Measurements from ENCODE around the gene HSCB. TPM values are rescaled to one million over a fixed set of nuclear protein-coding genes. Genes with fewer than 3 reads are reported as not detected.
"Not testable (repeated sequence)": the region's sequence is repeated elsewhere in the genome, so short reads cannot be mapped to it uniquely, and the experiment has no call there.

HSCB gene
- total RNA-seq, 1 donor from 2014 or later: 10.9 TPM

GRCh38 chr22:28741200-28741784 is 547 bp upstream of the HSCB start:
- no peak for ATAC-seq

DNA sequence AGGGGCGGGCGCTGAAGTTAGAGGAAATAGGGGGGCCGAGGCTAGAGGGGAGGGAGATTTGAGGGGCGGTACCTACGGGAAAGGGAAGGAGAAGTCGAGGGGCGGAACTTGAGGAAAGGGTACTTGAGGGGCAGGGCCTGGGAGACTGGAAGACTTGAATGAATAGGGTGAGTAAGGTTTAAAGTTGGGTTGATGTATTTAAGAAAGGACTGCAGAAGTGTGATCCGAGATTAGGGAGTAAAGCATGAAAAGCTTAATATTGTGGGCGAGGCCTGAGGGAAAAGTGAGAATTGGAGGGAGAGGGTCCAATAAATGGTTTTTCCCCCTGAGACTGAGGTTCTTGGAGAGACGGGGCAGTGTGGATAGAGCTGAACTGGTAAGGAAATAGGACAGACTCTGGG is 723 bp downstream of the HSCB start:
- ATAC-seq: no peak

GRCh38 chr22:28743852-28744251 is 2.0 kb downstream of the HSCB start:
- no peak for ATAC-seq

GRCh38 chr22:28750471-28750881 is 8.6 kb downstream of the HSCB start:
- ATAC-seq: no peak

DNA sequence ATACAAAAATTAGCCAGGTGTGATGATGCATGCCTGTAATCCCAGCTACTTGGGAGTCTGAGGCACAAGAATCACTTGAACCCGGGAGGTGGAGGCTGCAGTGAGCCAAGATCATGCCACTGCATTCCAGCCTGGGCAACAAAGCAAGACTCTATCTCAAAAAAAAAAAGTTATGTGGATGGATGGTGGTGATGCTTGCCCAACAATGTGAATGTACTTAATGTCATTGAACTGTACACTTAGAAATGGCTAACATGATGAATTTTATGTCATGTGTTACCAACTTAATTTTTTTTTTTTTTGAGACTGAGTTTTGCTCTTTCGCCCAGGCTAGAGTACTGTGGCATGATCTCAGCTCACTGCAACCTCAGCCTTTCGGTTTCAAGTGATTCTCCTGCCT is 12.7 kb downstream of the HSCB start:
- ATAC-seq: not testable (repeated sequence)

DNA sequence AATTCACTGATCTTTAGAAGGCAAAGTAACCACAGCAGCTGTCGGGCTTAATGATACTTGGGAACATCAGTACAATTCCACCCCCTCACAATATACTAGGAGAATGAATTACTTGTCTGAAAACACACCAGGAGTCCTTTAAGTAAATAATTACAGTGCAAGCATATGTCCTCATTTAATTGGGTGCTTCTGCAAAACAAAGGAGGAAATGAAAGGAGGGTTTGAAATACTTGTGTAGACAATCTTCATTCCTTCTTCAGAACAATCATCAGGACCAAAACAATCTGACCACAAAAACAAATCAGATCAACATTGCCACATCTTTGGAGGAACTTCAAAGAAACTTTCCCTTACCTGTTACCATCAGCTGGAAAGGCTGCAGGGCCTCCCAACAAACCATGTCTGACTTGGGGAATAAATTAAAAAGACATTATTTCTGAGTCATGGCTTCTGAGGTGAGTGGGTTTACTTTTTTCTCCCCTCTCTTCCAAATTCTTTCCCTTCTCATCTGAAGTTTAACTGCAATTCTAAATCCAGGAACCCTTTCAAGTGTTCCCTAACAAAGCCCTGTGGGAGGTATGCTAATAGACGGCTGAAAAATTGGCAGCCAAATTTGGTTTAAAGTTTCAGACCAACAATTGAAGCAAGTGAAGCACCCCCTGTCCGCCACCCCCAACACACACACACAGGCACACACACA is 18.2 kb downstream of the HSCB start:
- no peak for ATAC-seq

DNA sequence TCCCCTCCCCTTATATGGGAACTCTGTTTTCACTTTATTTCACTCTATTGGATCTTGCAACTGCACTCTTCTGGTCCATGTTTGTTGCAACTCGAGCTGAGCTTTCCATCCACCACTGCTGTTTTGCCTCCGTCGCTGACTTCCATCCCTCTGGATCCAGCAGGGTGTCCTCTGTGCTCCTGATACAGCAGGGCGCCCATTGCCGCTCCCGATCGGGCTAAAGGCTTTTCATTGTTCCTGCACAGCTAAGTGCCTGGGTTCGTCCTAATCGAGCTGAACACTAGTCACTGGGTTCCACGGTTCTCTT is 19.6 kb downstream of the HSCB start:
- ATAC-seq: no peak

GRCh38 chr22:28762000-28762399 is 20.2 kb downstream of the HSCB start:
- not testable (repeated sequence) for ATAC-seq

DNA sequence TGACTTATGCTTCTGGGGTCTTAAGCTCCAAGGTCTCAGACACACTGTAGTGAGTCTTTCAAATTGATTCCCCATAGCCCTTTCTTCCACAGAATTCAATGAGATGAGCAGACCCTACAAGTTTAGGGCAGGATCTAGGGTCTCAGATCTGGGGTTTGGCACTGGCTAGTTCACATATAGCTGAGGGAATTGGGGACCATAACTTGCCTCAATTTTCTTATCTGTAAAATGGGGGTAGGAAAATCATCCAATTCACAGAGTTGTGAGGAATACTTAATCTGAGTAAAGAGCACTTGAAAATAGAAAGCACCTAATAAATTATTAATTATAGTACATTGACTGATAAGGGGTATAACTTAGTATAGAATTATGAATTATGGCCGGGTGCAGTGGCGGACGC is 24.8 kb downstream of the HSCB start:
- ATAC-seq: no peak

DNA sequence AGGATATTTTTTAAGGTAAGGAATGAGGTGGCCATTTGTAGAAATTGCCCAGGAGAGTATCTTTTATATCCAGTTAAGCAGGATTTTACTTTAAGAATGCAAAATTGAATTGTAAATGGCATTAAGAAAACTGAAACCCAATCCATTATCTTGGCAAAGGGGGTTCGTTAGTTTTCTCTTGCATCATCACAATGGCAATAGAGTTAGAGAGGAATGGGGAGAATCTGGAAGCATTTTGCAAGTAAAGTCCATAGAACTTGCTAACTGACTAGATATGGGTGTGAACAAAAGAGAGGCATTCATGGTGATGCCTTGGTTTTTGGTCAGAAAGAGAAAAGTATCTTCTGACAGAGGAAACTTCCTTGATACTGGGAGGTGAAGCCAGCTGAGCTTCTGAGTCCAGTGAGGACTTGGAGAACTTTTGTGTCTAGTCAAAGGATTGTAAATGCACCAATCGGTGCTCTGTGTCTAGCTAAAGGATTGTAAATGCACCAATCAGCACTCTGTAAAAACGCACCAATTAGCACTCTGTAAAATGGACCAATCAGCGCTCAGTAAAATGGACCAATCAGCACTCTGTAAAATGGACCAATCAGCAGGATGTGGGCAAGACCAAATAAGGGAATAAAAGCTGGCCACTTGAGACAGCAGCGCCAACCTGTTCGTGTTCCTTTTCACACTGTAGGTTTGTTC is 27.0 kb downstream of the HSCB start:
- ATAC-seq: no peak

DNA sequence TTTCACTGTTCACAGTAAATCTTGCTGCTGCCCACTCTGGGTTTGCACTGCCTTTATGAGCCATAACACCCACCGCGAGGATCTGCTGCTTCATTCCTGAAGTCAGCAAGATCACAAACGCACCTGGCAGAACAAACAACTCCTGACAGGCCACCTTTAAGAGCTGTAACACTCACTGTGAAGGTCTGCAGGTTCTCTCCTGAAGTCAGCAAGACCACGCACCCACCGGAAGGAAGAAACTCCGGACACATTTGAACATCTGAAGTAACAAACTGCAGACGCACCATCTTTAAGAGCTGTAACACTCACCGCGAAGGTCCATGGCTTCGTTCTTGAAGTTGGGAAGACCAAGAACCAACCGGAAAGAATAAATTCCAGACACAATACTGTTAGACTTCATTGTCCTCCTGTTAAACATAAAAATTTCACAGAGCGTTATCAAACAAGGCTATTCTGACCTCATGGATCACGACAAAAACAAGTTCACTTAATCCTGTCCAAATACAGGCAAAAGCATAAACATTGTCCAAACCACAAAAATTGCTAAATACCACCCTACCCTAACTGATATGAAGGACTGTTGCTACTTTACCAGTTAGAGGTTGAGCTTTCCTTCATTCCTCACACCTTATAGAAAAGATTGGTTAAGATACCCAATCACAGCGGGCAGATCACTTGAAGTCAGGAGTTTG is 27.7 kb downstream of the HSCB start:
- ATAC-seq: no peak

DNA sequence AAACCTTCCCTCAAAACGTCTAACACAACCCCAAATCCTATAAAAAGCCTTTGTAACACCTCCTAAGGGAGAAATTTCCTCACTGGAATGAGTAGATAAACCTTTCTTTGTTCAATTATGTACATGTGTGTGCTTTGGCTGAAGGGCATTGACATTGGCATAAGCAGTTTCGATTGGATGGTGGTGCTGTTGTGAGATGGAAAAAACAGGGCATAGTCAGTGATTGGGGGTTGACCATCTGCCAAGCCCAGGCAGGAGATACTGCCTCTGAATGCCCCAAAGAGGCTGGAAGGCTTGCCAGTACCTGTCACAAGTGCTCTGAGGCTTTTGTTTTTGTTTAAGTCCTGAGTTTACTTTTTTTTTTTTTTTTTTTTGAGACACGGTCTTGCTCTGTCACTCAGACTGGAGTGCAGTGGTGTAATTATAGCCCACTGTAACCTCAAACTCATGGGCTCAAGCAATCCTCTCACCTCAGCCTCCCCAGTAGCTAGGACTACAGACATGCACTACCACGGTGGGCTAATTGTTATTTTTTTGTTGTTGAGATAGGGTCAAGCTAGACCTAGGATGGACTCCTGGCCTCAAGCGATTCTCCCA is 29.5 kb downstream of the HSCB start:
- peak; percentile 75 for ATAC-seq

- peak; percentile 88 for ATAC-seq
Measured at GRCh38 chr22:28772633-28773460, 31.0 kb downstream of the HSCB start, which contains the start of gene CCDC117. Gene CCDC117, plus strand, starts transcription at chr22:28772695. Its CDS starts 155 bp downstream, at chr22:28772850.

DNA sequence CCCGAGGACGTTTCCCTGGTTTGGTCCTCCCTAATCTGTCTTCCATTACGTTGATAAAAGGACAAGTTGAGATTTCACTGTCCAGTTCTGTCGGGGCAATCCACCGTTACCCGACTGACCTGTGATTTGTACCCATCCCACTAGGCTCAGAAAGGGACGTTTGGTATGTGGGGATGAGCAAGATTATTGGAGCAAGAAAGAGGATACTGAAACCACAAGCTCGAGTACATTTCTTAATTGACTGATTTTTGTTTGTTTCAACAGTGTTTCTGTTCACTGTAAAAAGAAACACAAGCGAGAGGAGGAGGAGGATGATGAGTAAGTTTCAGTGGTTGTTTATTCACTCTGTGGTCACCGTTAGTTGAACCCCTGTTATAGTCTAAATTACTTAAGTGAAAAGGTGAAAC is 31.6 kb downstream of the HSCB start:
- ATAC-seq: no peak

DNA sequence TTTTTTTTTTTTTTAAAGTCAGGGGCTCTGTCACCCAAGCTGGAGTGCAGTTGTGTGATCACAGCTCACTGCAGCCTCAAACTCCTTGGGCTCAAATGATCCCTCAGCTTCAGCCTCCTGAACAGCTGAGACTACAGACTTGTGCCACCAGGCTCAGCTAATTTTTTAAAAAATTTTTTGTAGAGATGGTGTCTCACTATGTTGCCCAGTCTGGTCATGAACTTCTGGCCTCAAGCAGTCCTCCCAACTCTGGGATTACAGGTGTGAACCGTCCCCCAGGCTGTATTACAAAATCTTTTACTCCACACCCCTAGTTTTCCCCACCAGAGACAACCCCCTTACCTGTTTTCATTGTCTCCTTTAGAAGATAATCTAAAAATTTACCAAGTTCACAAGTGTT is 32.5 kb downstream of the HSCB start:
- ATAC-seq: no peak

- ATAC-seq: no peak
Measured at GRCh38 chr22:28779833-28780232, 38.0 kb downstream of the HSCB start.

DNA sequence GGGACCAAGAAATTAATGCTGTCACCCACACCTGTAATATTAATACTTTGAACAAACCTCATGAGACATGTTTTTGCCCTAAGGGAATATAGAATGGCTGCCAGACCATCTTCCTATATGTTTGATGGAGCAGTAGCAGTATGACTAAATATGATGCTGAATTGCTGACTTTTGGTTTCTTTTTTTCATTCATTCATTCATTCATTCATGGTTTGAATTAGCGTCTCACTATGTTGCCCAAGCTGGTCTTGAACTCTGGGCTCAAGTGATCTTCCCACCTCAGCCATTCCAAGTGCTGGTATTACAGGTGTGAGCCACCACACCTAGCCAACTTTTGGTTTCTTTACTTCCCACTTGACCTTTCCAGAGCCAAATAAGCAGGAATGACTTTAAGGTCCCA is 38.5 kb downstream of the HSCB start:
- no peak for ATAC-seq

DNA sequence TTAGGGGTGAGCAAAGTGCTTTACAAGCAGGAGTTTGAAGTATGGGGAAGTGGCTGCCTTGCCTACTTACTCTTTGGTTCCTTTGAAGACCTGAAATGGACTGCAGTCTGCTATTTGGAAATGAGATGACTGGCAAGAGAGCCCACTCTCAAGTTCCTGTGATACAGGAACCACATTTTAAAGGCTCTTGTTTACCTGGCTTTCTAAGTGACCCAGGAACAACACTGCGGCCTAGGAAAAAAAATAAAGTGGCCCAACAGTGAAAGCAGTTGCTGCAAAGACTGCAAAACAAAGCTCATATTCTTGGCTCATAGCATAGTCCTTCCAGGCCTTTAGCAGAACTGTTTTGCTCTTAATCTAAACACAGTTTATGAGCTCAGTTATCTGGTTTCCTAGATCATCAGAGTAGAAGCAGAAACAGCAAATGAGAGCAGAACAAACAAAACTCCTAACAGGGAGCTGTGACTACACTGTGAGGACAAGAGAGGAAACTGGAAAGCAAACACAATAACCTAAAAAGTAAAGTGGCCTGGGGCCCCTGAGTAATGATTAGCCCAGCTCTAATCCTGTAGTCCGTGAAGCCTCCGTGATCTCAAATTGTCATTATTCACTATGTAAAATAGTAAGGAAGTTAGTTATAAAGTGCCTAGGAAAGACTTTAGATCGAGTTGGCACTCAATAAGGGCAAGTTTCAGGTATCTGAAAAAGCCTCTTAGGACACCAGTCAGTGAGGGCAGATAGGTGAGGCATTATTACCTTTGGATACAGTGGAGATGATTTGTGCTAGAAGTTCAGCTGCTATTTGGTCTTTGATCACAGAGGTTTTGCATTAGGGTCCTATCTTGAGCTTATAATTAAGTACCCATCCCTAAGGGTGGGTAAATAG is 42.2 kb downstream of the HSCB start:
- no peak for ATAC-seq

- ATAC-seq: no peak
Measured at GRCh38 chr22:28788601-28789000, 46.8 kb downstream of the HSCB start.

GRCh38 chr22:28791124-28791523 is 49.3 kb downstream of the HSCB start:
- no peak for ATAC-seq

DNA sequence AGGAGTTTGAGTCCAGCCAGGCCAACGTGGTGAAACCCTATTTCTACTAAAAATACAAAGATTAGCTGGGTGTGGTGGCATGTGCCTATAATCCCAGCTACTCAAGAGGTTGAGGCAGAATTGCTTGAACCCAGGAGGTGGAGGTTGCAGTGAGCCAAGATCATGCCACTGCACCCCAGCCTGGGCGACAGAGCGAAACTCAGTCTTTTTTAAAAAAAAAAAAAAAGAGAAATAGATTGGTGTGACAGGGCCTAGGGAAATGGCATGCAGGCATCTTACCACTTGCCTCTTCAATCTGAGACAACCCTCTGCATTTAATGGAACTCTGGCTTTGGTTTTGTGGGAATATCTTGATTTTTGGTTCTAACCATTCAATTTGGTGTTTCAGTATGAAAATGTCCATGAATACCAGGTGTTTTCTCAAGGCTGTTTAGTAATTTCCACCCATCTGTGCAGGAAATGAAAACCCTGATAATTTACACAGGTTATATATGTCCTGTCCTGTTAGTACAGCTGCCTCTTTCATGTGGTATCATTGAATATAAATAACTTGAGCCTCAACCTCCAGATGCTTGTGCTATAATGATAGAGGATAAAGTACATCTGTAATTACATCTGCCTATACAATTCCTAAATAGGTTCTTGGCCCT is 50.1 kb downstream of the HSCB start:
- ATAC-seq: peak; percentile 39
